SHP77 treated with DMSO at 0.1 percent for 48 hours (cell line): Measurements from ENCODE around the gene PTPRCAP.
"Not testable (repeated sequence)": the region's sequence is repeated elsewhere in the genome, so short reads cannot be mapped to it uniquely, and the experiment has no call there.

Experiments used
- DNase-seq: peaks from one replicate; lab custom pipeline; 2025; lab: John Stamatoyannopoulos, UW

PTPRCAP gene

DNA sequence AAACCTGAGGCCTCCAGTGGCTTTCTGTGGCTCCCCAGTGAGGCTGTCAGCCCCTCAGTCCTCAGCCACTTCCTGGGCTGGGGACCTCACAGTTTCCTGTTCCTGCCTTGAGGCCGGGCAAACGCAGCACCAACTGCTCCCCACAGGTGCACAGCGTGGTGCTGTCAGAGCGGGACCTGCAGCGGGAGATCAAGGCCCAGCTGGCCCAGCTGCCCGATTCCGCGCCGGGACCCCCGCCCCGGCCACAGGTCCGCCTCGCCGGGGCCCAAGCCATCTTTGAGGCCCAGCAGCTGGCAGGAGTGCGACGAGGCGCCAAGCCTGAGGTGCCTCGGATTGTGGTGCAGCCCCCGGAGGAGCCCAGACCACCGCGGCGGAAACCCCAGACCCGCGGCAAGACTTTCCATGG is 28.2 kb downstream of the PTPRCAP start:
- DNase-seq = no peak

DNA sequence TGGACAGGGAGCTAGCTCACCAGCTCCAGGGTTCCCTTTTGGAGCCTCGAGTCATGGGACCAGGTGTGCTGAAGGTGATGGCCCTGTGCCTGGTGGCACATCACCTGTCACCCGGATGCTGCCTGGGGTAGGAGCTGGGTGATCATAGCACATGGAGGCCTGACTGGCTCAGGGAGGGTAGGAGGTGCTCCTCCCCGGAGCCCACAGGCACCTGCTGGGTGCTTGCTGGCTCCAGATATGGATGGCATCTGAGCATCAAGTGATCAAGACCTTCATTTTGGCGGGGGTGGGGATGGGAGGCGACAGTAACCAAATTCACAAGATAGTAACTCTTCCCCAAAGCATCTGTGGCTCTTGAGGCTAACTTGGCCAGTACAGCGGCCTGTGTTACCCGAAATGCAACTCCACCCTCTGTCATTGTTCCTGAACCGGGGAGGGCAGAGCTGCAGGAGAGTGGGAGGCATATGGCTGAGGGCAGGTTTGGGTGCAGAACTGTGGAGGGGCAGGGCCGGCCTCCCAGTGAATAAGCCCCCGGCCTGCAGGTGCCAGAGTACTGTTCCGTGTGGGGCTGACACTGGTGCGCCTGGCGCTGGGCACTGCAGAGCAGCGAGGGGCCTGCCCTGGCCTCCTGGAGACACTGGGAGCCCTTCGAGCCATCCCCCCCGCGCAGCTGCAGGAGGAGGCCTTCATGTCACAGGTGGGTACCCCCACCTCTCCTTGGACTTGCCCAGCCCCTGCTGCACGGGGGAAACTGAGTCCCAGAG is 28.9 kb downstream of the PTPRCAP start:
- DNase-seq = no peak

- DNase-seq = no peak
Measured at GRCh38 chr11:67407688-67408163, 29.8 kb downstream of the PTPRCAP start.

DNA sequence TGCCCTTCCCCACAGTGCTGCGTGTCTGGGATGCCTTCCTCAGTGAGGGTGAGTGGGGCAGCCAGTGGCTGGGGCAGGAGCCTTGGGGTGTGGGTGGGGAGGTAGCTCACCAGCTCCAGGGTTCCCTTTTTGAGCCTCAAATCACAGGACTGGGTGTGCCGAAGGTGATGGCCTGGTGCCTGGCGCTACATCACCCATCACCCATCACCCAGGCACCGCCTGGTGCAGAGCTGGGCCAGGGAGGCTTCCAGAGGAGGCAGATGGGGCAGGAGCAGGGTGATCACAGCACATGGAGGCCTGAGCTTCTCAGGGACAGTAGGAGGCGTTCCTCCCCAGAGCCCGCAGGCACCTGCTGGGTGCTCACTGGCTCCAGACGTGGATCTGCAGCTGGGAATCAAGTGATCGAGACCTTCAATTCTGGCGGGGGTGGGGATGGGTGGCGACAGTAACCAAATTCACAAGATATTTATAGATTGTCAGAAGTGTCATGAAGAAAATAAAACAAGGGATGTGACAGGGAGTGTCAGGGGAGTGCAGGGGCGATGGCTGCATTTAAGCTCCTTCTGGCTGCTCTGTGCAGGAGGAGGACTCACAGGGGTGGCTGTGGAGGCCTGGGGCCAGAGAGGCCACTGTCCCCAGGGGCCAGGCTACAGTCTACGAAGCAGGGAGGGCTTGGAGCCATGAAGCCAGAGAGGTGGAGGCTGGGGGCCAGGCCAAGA is 30.4 kb downstream of the PTPRCAP start:
- DNase-seq = peak; percentile 36

DNA sequence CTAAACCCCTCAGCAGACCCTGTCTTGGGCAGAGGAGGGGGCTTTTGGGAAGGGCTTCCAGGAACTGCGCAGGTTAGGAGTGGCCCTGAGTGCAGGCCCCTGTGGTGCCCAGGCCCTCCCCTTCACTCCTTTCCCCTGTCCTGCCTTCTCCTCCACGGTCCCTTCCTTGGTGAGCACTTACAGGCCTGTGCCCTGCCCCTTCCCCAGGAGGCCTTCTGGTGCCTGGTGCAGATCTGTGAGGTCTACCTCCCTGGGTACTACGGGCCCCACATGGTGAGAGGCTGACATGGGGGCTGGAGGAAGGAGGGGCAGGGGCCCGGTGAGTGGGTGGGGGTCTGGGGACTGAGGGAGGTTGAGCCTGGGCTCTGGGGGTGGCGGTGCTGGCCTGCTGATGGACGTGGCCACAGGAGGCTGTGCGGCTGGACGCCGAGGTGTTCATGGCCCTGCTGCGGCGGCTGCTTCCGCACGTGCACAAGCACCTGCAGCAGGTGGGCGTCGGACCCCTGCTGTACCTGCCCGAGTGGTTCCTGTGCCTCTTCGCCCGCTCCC is 31.0 kb downstream of the PTPRCAP start:
- no peak for DNase-seq

DNA sequence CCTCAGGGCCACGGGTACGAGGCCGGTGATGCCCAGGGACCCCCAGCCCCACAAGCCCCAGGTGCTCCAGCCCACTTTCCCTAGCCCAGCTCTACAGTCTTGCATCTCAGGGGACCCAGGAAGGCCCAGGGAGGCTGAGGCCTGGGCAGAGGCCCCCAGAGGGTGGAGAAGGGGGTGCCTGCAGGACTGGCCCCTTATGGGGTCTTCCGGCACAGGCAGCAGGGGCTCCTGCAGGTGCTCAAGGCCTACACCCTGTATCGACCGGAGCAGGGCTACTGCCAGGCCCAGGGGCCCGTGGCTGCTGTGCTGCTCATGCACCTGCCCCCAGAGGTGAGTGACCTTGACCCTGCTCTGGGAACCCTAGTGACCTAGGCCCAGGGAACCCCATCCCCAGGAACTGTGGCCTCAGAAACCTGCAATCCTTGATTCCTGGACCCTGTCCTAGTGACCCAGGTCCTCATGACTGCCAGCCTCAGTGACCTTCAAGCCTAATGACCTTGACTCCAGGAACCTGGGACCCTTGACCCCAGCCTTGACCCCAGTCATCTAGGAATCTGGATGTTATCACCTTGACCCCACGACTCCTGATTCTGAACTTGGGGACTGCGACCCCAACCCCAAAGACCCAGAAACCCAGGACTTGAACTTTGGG is 31.7 kb downstream of the PTPRCAP start:
- no peak for DNase-seq

DNA sequence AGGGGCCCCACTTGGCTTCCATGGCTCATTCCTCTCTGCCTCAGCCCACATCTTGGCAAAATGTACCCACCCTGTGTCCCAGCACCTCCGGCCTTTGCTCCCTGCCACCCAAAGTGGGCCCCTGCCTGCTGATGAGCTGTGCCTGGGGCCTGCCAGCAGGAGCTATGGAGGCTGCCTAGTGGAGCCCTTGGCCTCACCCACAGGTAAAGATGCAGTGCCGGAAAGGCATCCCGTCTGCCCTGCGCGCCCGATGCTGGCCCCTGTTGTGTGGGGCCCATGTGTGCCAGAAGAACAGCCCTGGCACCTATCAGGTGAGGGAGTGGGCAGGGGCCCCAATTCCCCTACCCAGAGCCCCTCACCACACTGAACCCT is 32.3 kb downstream of the PTPRCAP start:
- no peak for DNase-seq

GRCh38 chr11:67404515-67405195 is 32.8 kb downstream of the PTPRCAP start:
- no peak for DNase-seq

DNA sequence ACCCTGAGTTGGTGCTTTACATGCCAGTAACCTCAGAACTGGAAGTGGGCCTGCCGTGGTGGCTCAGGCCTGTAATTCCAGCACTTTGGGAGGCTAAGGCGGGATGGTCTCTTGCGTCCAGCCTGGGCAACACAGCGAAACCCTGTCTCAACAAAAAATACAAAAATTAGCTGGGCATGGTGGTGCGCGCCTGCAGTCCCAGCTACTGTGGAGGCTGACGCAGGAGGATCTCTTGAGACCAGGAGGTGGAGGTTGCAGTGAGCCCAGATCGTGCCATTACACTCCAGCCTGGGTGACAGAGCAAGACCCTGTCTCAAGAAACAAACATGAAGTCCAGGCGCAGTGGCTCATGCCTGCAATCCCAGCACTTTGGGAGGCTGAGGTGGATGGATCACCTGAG is 34.4 kb downstream of the PTPRCAP start:
- not testable (repeated sequence) for DNase-seq

- not testable (repeated sequence) for DNase-seq
Measured at GRCh38 chr11:67402192-67402839, 35.2 kb downstream of the PTPRCAP start.

GRCh38 chr11:67401495-67402191 is 35.8 kb downstream of the PTPRCAP start, which contains the start of gene PPP1CA:
Gene PPP1CA, minus strand, starts transcription at chr11:67401858. Its CDS starts 76 bp downstream, at chr11:67401782.
- DNase-seq = peak; percentile 86

DNA sequence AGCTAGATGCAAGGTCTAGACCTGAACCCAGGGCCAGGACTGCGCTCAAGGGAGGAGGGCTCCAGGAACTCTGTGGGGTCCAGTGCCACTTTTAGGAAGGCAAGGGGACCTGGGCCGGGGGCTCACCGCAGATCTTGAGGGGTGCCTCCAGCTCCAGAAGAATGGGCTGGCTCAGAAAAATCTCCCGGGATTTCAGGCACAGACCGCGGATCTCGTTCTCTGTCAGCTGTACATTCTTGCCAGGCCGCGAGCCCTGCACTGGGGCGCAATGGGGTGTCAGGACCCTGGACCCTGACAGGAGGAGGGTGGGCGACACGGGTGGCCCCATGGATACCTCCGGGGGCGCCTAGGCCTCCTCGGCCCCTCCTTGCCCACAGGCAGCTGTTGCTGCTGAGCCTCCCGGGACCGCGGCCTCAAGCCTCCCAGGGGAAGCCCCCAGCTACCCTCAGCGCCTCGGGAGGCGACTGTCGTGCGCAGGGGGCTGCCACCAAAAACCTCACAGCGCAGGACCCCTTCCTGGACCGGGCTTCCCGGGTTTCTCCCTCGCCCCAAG is 36.5 kb downstream of the PTPRCAP start:
- no peak for DNase-seq

- no peak for DNase-seq
Measured at GRCh38 chr11:67400251-67400941, 37.1 kb downstream of the PTPRCAP start.

- no peak for DNase-seq
Measured at GRCh38 chr11:67398661-67399563, 38.6 kb downstream of the PTPRCAP start.

DNA sequence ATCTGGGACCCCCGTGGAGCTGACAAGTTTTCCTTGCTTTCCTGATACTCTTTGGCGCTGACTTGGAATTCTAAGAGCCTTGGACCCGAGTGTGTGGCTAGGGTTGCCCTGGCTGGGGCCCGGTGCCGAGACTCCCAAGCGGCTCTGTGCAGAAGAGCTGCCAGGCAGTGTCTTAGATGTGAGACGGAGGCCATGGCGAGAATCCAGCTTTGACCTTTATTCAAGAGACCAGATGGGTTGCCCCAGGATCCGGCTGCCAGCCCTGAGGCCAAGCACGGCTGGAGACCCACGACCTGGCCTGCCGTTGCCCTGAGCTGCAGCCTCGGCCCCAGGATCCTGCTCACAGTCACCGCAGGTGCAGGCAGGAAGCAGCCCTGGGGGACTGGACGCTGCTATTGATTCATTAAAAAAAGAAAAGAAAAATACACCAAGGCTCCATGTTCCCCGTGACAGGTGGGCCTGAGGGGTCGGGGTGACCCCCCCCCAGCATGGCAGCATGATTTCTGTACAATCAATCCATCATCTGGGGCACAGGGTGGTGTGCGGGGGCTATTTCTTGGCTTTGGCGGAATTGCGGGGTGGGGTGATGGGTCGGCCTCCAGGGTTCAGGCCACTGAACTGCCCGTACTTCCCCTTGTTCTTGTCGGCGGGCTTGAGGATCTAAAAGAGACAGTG is 39.4 kb downstream of the PTPRCAP start:
- no peak for DNase-seq

- DNase-seq = no peak
Measured at GRCh38 chr11:67397536-67397935, 39.9 kb downstream of the PTPRCAP start.

DNA sequence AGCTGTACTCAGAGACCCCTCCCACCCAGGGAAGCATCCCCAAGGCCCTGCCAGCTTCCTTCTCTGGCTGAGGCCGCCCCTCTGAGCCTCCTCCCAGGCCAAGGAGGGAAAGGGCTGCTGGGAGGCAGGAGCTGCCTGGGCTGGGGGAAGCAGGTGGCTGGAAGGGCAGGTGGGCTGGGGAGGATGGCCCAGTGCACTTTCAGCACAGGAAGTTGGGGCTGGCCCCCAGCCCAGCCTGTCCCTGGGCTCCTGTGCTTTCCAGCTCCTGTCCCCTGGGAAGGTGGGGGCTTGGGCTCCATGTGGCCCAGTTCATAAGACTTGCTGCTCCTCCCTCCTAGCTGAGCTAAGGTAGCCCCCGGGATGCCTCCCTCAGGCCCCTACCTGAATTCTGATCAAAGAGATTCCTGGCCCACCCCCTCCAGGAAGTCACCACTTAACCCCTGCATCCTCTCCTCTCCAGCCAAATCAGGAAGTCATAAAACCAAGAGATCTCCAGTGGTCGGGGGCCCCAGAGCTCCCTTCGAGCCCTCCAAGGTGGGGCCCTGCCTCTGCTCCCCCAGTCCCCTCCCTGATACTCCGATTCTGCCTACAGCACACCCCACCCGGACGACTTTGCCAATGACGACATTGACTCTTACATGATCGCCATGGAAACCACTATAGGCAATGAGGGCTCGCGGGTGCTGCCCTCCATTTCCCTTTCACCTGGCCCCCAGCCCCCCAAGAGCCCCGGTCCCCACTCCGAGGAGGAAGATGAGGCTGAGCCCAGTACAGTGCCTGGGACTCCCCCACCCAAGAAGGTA is 40.7 kb downstream of the PTPRCAP start:
- no peak for DNase-seq
